Measurements from ENCODE around the gene ARMC6. TPM values are rescaled to one million over a fixed set of nuclear protein-coding genes. Genes with fewer than 3 reads are reported as not detected.
"Not testable (repeated sequence)": the region's sequence is repeated elsewhere in the genome, so short reads cannot be mapped to it uniquely, and the experiment has no call there.

The ARMC6 gene
- total RNA-seq, 8 experiments from 2014 or later, result 23.0 to 44.6 (median 30.3) TPM

DNA sequence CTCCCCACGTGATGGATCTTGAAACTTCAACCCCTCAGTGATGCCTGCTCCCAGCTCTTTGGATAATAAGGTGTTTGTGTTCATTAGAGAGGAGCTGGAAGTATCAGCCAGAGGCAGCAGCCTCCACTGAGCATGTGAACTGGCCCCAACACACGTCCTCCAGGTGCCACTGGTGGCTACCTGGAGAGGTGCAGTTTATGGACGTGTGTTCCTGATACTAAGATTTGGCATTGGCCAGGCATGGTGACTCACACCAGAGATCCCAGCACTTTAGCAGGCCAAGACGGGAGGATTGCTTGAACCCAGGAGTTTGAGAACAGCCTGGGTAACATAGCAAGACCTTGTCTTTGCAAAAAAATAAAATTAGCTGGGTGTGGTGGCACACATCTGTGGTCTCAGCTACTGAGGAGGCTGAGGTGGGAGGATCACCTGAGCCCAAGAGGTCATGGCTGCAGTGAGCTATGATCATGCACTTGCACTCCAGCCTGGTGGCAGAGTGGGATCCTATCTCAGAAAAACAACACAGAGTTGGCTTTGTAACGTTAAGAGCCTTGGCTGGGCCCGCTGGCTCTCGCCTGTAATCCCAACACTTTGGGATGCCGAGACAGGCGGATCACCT is 64.8 kb downstream of the ARMC6 start:
- ATAC-seq (replicated peaks in 6 of 8), result no peak
- 62 to 100% (median 88%) methylated on average over 1 to 6 of the region's 9 CpGs; no CpG with 5 or more reads in 6 of the 10 experiments for WGBS, 10 experiments
- no peaks in the 10 kb centered on the region for H3K4me1 ChIP-seq (replicated peaks in 1 of 2)

DNA sequence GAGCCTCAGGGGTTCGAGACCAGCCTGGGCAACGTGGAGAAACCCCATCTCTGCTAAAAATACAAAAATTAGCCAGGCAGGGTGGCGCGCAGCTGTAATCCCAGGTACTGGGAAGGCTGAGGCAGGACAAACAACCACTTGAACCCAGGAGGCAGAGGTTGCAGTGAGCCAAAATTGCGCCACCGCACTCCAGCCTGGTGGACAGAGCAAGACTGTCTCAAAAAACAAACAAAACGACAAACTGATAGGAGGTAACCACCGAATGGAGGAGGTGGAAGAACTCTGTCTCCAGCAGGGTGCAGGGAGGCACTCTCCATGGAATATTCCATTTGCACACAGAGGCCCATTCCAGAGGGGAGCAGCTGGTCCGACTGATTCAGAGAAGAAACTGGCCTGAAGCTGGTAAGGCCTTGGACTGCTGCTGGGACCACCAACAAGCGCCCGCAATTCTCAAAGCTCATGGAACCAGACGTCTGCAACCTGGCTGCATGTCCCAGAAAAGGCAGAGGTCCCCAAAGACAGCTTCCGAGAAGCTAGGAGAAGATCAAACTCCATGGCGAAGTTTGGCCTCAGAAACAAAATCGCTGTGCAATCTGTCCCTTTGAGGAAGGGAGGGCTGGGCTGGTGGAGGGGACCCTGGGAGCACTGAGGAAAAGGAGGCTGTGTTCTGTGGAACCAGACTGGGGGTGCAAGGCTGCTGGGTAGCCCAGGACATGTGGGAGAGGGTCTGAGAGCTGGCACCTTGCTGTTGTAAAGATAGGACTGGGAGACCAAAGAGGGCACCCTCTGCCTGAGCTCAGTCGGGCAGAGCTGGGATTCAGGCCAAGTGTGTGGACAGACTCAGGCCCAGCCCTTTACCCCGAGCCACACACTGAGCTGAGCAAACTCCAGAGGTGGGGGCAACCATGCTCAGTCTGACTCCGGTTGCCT is 65.6 kb downstream of the ARMC6 start:
- Histone ChIP-seq H3K4me1 (replicated peaks in 1 of 2) (no peaks in the 10 kb centered on the region), H3K27ac (no peak overlapping the region), H3K4me3 (no peak overlapping the region)
- in situ Hi-C loops (cut with MboI; ENCODE audit: low pct_unique_long_range_greater_than_20kb in 2 of 9, low sequenced_read_pairs in 9 of 9, unreplicated experiment in 9 of 9), result no loop called here
- ATAC-seq (replicated peaks in 6 of 8), result peak in 2 of 8 experiments; percentile 18 to 35
- 31 to 100% (median 79%) methylated on average over 1 to 10 of the region's 18 CpGs; no CpG with 5 or more reads in 1 of the 10 experiments for WGBS, 10 experiments

More for the DNA sequence above, 64.8 kb downstream of the ARMC6 start:
- H3K27ac ChIP-seq, result no peak overlapping the region
- in situ Hi-C loops (cut with MboI; ENCODE audit: low pct_unique_long_range_greater_than_20kb in 2 of 9, low sequenced_read_pairs in 9 of 9, unreplicated experiment in 9 of 9), result no loop called here
- no peak overlapping the region for H3K4me3 ChIP-seq

DNA sequence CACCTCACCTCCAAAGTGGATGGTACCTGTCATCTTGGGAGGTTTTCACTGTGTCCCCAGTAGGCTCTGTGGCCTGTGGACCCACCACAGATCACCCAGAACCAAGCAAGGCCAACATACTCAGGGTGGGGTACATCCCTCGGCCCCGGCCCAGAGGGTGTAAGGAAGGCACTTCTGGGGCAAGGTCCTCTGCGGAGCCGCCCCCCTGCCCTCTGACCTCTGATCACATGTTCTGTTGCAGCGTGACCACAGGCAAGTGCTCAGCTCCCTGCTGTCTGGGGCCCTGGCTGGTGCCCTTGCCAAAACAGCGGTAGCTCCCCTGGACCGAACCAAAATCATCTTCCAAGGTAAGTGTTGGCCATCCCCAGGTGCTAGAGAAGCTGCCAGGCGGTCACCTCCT is 68.1 kb downstream of the ARMC6 start:
- H3K27ac ChIP-seq, result no peak overlapping the region
- H3K4me3 ChIP-seq, result no peak overlapping the region
- H3K4me1 ChIP-seq (replicated peaks in 1 of 2), result peaks cover 8 to 12% of the 10 kb centered on the region in 2 donors
- no peak for ATAC-seq (replicated peaks in 6 of 8)
- WGBS, 10 experiments, result 70 to 93% (median 84%) methylated on average over 2 to 6 of the region's 8 CpGs; no CpG with 5 or more reads in 6 of the 10 experiments
- in situ Hi-C loops (cut with MboI; ENCODE audit: low pct_unique_long_range_greater_than_20kb in 2 of 9, low sequenced_read_pairs in 9 of 9, unreplicated experiment in 9 of 9), result no loop called here

DNA sequence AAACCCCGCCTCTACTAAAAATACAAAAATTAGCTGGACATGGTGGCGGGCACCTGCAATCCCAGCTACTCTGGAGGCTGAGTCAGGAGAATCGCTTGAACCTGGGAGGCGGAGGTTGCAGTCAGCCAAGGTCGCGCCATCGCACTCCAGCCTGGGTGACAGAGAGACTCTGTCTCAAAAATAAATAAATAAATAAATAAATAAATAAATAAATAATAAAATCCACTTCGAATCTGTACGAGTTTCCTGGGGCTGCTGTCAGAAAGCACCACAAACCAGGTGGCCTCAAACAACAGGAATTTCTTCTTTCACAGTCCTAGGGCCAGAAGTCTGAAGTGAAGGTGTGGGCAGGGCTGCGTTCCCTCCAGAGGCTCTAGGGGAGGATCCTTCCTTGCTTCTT is 69.2 kb downstream of the ARMC6 start:
- peaks cover 8 to 12% of the 10 kb centered on the region in 2 donors for H3K4me1 ChIP-seq (replicated peaks in 1 of 2)
- in situ Hi-C loops (cut with MboI; ENCODE audit: low pct_unique_long_range_greater_than_20kb in 2 of 9, low sequenced_read_pairs in 9 of 9, unreplicated experiment in 9 of 9); ATAC-seq (replicated peaks in 6 of 8); H3K27ac ChIP-seq; H3K4me3 ChIP-seq: not testable (repeated sequence)
- WGBS, 10 experiments, result 87 to 100% (median 98%) methylated on average over 1 to 6 of the region's 10 CpGs; no CpG with 5 or more reads in 1 of the 10 experiments

DNA sequence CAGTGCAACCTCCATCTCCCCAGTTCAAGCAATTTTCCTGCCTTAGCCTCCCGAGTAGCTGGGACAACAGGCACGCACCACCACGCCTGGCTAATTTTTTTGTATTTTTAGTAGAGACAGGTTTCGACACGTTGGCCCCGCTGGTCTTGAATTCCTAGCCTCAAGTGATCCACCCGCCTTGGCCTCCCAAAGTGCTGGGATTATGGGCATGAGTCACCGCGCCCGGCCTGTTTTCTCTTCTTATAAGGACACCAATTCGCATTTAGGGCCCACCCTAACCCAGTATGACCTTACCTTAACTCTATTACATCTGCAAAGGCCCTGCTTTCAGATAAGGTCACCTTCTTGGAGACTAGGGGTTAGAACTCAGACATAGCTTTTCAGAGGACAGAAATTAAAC is 69.8 kb downstream of the ARMC6 start:
- WGBS, 10 experiments, result 11 to 100% (median 96%) methylated on average over 1 to 9 of the region's 11 CpGs; no CpG with 5 or more reads in 3 of the 10 experiments
- peak in 2 of 8 experiments; percentile 14 to 44 for ATAC-seq (replicated peaks in 6 of 8)
- in situ Hi-C loops (cut with MboI; ENCODE audit: low pct_unique_long_range_greater_than_20kb in 2 of 9, low sequenced_read_pairs in 9 of 9, unreplicated experiment in 9 of 9), result no loop called here

DNA sequence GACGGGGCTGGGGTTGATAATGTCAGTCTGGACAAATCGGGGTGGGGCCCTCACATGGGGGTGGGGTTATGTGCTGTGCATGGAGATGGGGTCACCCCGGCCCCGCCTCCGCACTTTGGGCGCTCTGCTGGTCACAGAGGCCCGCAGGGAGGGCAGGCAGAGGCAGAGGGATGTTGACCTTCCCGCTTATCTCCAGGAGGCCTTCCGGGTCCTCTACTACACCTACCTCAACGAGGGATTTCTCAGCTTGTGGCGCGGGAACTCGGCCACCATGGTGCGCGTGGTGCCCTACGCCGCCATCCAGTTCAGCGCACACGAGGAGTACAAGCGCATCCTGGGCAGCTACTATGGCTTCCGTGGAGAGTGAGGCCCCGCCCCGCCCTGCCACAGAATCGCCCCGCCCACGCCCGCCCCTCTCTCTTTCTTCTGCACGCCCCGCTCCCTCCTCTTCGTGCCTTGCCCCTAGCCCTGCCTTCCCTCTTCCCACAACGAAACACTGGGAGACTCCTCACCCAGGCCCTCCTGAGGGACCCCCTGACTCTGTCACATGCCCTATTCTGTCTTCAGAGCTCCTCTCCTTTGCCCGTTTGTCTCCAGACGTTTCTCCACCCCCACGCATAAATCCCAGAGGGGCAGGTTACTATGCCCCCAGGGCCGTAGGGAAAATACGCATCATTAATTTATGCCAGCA is 72.1 kb downstream of the ARMC6 start:
- peak; percentile 10 to 87 (median 76) for ATAC-seq (replicated peaks in 6 of 8)
- Histone ChIP-seq H3K27ac (peak overlapping the region; percentile 64 to 71), H3K4me1 (replicated peaks in 1 of 2) (peaks cover 8 to 12% of the 10 kb centered on the region in 2 donors), H3K4me3 (peak overlapping the region in 4 of 5 donors; percentile 2 to 32 (median 15))
- in situ Hi-C loops (cut with MboI; ENCODE audit: low pct_unique_long_range_greater_than_20kb in 2 of 9, low sequenced_read_pairs in 9 of 9, unreplicated experiment in 9 of 9), result no loop called here
- WGBS, 10 experiments, result 3 to 60% (median 20%) methylated on average over 1 to 6 of the region's 36 CpGs; no CpG with 5 or more reads in 4 of the 10 experiments

More for the DNA sequence above, 69.8 kb downstream of the ARMC6 start:
- H3K27ac ChIP-seq, result no peak overlapping the region
- H3K4me3 ChIP-seq, result no peak overlapping the region
- H3K4me1 ChIP-seq (replicated peaks in 1 of 2), result peaks cover 8 to 12% of the 10 kb centered on the region in 2 donors

DNA sequence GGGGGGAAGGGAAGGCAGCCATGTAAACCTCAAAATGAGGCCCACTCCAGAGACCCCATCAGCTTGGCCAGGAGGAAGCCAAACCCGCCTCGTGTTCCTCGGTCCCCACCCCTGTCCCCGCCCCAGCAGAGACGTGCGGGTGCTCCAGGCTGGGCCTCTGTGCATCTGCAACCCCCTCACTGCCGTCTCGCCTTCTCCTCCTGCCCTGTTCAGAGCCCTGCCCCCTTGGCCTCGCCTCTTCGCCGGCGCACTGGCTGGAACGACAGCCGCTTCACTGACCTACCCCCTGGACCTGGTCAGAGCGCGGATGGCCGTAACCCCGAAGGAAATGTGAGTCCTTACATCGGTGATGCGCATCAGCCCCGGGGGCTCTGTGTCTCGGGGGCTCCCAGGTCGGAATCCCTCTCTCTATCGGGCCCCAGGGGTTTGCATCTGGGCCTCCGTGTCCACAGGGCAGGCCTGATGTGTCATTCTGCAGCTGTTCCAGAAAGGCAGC is 72.7 kb downstream of the ARMC6 start:
- 12 to 71% (median 23%) methylated on average over 4 to 10 of the region's 25 CpGs; no CpG with 5 or more reads in 5 of the 10 experiments for WGBS, 10 experiments

DNA sequence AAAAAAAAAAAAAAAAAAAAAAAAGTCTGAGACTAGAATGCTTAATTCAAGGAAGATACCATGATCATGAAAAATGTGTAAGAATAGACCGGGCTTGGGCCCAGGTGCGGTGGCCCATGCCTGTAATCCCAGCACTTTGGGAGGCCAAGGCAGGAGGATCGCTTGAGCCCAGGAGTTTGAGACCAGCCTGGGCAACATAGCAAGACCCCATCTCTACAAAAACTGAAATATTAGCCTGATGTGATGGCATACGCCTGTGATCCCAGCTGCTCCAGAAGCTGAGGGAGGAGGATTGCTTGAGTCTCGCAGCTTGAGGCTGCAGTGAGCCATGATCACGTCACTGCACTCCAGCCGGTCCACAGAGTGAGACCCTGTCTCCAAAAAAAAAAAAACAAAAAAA is 73.5 kb downstream of the ARMC6 start:
- ATAC-seq (replicated peaks in 6 of 8); H3K27ac ChIP-seq; H3K4me3 ChIP-seq; in situ Hi-C loops (cut with MboI; ENCODE audit: low pct_unique_long_range_greater_than_20kb in 2 of 9, low sequenced_read_pairs in 9 of 9, unreplicated experiment in 9 of 9): not testable (repeated sequence)
- H3K4me1 ChIP-seq (replicated peaks in 1 of 2), result peaks cover 8 to 12% of the 10 kb centered on the region in 2 donors
- WGBS, 10 experiments, result 89 to 100% (median 100%) methylated on average over 1 to 4 of the region's 7 CpGs; no CpG with 5 or more reads in 3 of the 10 experiments

More for the DNA sequence above, 72.7 kb downstream of the ARMC6 start:
- ATAC-seq (replicated peaks in 6 of 8), result peak in 6 of 8 experiments; percentile 33 to 69 (median 59)
- H3K27ac ChIP-seq, result peak overlapping the region; percentile 62 to 64
- peaks cover 8 to 12% of the 10 kb centered on the region in 2 donors for H3K4me1 ChIP-seq (replicated peaks in 1 of 2)
- in situ Hi-C loops (cut with MboI; ENCODE audit: low pct_unique_long_range_greater_than_20kb in 2 of 9, low sequenced_read_pairs in 9 of 9, unreplicated experiment in 9 of 9), result no loop called here
- H3K4me3 ChIP-seq, result peak overlapping the region in 2 of 5 donors; percentile 28 to 32

DNA sequence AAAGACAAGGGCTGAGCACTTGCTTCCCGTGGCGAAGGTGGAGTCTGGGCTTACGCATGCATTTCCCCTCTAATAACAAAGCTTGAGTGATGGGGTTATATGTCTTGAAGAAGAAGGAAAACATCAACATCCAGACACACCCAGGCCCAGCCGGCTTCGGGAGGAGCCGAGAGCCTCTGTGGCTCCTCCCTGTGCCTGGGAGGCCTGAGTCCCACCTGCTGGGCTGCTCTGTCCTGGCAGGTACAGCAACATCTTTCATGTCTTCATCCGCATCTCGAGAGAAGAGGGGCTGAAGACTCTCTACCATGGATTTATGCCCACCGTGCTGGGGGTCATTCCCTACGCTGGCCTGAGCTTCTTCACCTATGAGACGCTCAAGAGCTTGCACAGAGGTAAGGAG is 74.3 kb downstream of the ARMC6 start:
- ATAC-seq (replicated peaks in 6 of 8), result peak in 3 of 8 experiments; percentile 47 to 78 (median 66)
- Histone ChIP-seq H3K27ac (no peak overlapping the region), H3K4me1 (replicated peaks in 1 of 2) (peaks cover 8 to 12% of the 10 kb centered on the region in 2 donors), H3K4me3 (no peak overlapping the region)
- WGBS, 10 experiments, result 0 to 100% (median 62%) methylated on average over 2 to 4 of the region's 11 CpGs; no CpG with 5 or more reads in 2 of the 10 experiments
- in situ Hi-C loops (cut with MboI; ENCODE audit: low pct_unique_long_range_greater_than_20kb in 2 of 9, low sequenced_read_pairs in 9 of 9, unreplicated experiment in 9 of 9), result no loop called here

Other genes starting within 250 kb of the ARMC6 start
- gene COMP, start 242.3 kb upstream of the ARMC6 start, total RNA-seq, result 1 to 10 TPM in 1 of 8 experiments, under 1 TPM in 4, not detected in 3; 0.05 to 1.1 (median 0.29) TPM
- gene UPF1, start 201.6 kb upstream of the ARMC6 start, total RNA-seq, result 10 to 100 TPM; 19.0 to 61.6 (median 28.9) TPM
- 10 to 100 TPM in 5 of 8 experiments, 1 to 10 TPM in 3; 1.2 to 42.1 (median 14.2) TPM for gene CERS1, start 137.4 kb upstream of the ARMC6 start, total RNA-seq
- gene COPE, start 114.2 kb upstream of the ARMC6 start, total RNA-seq, result 100 to 1,000 TPM; 151 to 208 (median 173) TPM
- gene DDX49, start 113.9 kb upstream of the ARMC6 start, total RNA-seq, result 10 to 100 TPM; 52.7 to 95.5 (median 67.7) TPM
- gene HOMER3, start 92.4 kb upstream of the ARMC6 start, total RNA-seq, result 10 to 100 TPM in 6 of 8 experiments, 1 to 10 TPM in 2; 9.0 to 40.0 (median 14.6) TPM
- 100 to 1,000 TPM in 2 of 8 experiments, 10 to 100 TPM in 6; 36.4 to 126 (median 63.2) TPM for gene SUGP2, start 86 bp upstream of the ARMC6 start, total RNA-seq
- gene SLC25A42, start 30.4 kb downstream of the ARMC6 start, total RNA-seq, result 10 to 100 TPM in 1 of 8 experiments, 1 to 10 TPM in 7; 3.8 to 15.6 (median 7.9) TPM
- gene TMEM161A, start 104.9 kb downstream of the ARMC6 start, total RNA-seq, result 10 to 100 TPM; 12.7 to 34.7 (median 17.6) TPM
- 1 to 10 TPM in 2 of 8 experiments, under 1 TPM in 5, not detected in 1; 0.20 to 2.5 (median 0.66) TPM for gene MEF2B, start 136.7 kb downstream of the ARMC6 start, total RNA-seq
- gene BORCS8, start 158.5 kb downstream of the ARMC6 start, total RNA-seq, result 10 to 100 TPM; 15.3 to 25.8 (median 19.8) TPM
- gene RFXANK, start 158.7 kb downstream of the ARMC6 start, total RNA-seq, result 100 to 1,000 TPM in 2 of 8 experiments, 10 to 100 TPM in 6; 43.6 to 172 (median 88.6) TPM
- gene NR2C2AP, start 169.8 kb downstream of the ARMC6 start, total RNA-seq, result 10 to 100 TPM in 4 of 8 experiments, 1 to 10 TPM in 4; 8.7 to 26.0 (median 11.8) TPM
- 100 to 1,000 TPM in 1 of 8 experiments, 10 to 100 TPM in 6, 1 to 10 TPM in 1; 7.1 to 211 (median 27.4) TPM for gene NCAN, start 178.4 kb downstream of the ARMC6 start, total RNA-seq
- gene TM6SF2, start 239.7 kb downstream of the ARMC6 start, total RNA-seq, result 1 to 10 TPM in 3 of 8 experiments, under 1 TPM in 5; 0.16 to 1.7 (median 0.78) TPM

Measured in motor neuron (in vitro differentiated cells).